Bladder microvascular endothelial cell (primary cell): ENCODE results near the gene UGGT2. TPM values are rescaled to one million over a fixed set of nuclear protein-coding genes. Genes with fewer than 3 reads are reported as not detected.

ENCODE experiments used
- total RNA-seq: library from RNA; depleted of rRNA; stranded (reverse); fragments of >200 nt; gene quantifications from 2 replicates; pipeline ENCODE4 v1.2.3, GENCODE V29; 2014

Gene UGGT2, protein sequence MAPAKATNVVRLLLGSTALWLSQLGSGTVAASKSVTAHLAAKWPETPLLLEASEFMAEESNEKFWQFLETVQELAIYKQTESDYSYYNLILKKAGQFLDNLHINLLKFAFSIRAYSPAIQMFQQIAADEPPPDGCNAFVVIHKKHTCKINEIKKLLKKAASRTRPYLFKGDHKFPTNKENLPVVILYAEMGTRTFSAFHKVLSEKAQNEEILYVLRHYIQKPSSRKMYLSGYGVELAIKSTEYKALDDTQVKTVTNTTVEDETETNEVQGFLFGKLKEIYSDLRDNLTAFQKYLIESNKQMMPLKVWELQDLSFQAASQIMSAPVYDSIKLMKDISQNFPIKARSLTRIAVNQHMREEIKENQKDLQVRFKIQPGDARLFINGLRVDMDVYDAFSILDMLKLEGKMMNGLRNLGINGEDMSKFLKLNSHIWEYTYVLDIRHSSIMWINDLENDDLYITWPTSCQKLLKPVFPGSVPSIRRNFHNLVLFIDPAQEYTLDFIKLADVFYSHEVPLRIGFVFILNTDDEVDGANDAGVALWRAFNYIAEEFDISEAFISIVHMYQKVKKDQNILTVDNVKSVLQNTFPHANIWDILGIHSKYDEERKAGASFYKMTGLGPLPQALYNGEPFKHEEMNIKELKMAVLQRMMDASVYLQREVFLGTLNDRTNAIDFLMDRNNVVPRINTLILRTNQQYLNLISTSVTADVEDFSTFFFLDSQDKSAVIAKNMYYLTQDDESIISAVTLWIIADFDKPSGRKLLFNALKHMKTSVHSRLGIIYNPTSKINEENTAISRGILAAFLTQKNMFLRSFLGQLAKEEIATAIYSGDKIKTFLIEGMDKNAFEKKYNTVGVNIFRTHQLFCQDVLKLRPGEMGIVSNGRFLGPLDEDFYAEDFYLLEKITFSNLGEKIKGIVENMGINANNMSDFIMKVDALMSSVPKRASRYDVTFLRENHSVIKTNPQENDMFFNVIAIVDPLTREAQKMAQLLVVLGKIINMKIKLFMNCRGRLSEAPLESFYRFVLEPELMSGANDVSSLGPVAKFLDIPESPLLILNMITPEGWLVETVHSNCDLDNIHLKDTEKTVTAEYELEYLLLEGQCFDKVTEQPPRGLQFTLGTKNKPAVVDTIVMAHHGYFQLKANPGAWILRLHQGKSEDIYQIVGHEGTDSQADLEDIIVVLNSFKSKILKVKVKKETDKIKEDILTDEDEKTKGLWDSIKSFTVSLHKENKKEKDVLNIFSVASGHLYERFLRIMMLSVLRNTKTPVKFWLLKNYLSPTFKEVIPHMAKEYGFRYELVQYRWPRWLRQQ (N-terminal part only)
- total RNA-seq = 14.1 and 35.1 TPM in 2 replicates

DNA sequence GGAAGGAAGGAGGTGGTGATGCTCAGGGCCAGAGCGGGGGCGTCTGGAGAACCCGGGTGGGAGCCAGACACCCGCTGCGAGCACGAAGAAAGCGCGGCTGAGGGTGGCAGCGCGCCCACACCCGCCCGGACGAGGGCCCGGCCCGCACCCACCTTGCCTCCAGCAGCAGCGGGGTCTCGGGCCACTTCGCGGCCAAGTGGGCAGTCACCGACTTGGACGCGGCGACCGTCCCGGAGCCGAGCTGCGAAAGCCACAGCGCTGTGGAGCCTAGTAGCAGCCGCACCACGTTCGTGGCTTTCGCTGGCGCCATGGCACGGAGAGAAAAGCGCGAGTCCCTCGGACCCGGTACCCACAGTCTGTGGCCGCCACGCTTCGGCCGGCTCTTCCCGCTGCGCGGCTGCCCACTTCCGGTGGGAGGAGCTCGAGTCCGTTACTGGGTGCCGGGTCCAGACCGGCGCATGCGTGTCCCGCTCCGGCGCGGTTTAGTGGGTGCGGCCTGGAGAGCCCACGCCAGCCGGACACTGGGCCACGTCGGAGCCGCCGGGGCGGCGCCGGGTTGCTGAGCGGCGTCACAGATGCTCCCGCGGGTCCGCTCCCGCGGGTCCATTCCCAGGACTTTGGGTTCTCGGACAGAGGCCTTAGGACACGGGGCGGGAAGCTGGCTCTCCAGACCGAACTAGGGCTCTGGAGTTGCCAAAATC, at the start of gene UGGT2:
TSS of gene UGGT2 (minus strand) at position 399 of the 701 bp plus-strand sequence. CDS start at position 310, 89 bp downstream.

DNA sequence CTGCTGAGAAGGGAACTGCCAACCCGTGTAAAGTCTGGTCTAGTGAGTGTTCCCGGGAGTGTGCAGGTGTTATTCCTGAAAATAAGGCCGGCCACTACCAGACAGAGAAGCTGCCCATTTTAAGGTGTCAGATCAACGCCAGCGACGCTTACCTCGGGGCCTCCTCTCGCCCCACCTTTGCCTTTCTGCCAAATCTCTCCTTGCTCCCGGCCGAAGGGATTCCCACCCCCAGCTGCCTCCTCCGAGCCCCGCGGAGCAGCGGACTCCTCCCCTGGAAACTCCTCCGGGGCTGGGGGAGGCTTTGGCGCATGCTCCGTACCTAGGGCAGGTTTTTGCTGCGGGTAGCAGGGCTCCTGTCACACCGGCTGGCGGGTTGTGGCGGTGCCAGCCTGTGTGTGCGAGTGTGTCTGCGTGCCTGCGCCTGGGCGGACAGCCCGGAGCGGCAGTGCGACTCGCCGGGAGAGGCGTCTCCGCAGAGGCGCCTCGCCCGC, 36.6 kb upstream of the UGGT2 start, which contains the start of gene HS6ST3:
TSS of gene HS6ST3 (plus strand) at position 359 of the 491 bp plus-strand sequence.

Other genes with a start within 250 kb of the UGGT2 start
- 0.06 TPM in 1 of 2 replicates, not detected in the other for gene HS6ST3, start 36.7 kb upstream of the UGGT2 start, total RNA-seq